Measurements from ENCODE around the gene TMPRSS11E.
"Not testable (repeated sequence)": the region's sequence is repeated elsewhere in the genome, so short reads cannot be mapped to it uniquely, and the experiment has no call there.

Gene TMPRSS11E, protein sequence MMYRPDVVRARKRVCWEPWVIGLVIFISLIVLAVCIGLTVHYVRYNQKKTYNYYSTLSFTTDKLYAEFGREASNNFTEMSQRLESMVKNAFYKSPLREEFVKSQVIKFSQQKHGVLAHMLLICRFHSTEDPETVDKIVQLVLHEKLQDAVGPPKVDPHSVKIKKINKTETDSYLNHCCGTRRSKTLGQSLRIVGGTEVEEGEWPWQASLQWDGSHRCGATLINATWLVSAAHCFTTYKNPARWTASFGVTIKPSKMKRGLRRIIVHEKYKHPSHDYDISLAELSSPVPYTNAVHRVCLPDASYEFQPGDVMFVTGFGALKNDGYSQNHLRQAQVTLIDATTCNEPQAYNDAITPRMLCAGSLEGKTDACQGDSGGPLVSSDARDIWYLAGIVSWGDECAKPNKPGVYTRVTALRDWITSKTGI

GRCh38 chr4:68447201-68447600 is at the start of gene TMPRSS11E:
TMPRSS11E (plus strand) TSS chr4:68447463; CDS start chr4:68447513, 50 bp downstream.
- no peak for FAIRE-seq
- TF ChIP-seq, protein P1, sequence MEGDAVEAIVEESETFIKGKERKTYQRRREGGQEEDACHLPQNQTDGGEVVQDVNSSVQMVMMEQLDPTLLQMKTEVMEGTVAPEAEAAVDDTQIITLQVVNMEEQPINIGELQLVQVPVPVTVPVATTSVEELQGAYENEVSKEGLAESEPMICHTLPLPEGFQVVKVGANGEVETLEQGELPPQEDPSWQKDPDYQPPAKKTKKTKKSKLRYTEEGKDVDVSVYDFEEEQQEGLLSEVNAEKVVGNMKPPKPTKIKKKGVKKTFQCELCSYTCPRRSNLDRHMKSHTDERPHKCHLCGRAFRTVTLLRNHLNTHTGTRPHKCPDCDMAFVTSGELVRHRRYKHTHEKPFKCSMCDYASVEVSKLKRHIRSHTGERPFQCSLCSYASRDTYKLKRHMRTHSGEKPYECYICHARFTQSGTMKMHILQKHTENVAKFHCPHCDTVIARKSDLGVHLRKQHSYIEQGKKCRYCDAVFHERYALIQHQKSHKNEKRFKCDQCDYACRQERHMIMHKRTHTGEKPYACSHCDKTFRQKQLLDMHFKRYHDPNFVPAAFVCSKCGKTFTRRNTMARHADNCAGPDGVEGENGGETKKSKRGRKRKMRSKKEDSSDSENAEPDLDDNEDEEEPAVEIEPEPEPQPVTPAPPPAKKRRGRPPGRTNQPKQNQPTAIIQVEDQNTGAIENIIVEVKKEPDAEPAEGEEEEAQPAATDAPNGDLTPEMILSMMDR (IDR thresholded peaks at IDR 0.05; ENCODE audit: insufficient read depth, missing control alignments) = no peak

DNA sequence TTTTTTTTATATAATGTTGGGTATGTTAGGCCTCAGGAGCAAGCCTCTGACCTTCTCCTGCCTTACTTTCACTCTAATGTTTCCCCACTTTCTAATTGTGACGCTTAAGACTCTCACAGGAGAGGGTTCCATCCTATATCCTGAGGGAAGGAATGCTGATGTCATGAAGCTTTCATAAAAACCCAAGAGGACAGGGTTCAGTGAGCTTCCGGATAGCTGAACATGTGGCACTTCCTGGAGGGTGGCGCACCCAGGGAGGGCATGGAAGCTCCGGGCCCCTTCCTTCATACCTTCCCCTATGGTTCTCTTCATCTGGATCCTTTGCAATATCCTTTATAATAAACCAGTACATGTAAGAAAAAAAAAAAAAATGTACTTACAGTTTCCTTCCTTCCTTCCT is 48.0 kb upstream of the TMPRSS11E start:
- FAIRE-seq = no peak
- TF ChIP-seq, protein P1 (IDR thresholded peaks at IDR 0.05; ENCODE audit: insufficient read depth, missing control alignments) = no peak

More at GRCh38 chr4:68447201-68447600, at the start of gene TMPRSS11E:
- no peak for DNase-seq (ENCODE audit: insufficient read length, low spot score)

GRCh38 chr4:68401231-68401630 is 46.0 kb upstream of the TMPRSS11E start:
- FAIRE-seq (no peak), DNase-seq (ENCODE audit: insufficient read length, low spot score) (no peak)
- TF ChIP-seq, protein P1 (IDR thresholded peaks at IDR 0.05; ENCODE audit: insufficient read depth, missing control alignments) = no peak

More for the DNA sequence above, 48.0 kb upstream of the TMPRSS11E start:
- no peak for DNase-seq (ENCODE audit: insufficient read length, low spot score)

DNA sequence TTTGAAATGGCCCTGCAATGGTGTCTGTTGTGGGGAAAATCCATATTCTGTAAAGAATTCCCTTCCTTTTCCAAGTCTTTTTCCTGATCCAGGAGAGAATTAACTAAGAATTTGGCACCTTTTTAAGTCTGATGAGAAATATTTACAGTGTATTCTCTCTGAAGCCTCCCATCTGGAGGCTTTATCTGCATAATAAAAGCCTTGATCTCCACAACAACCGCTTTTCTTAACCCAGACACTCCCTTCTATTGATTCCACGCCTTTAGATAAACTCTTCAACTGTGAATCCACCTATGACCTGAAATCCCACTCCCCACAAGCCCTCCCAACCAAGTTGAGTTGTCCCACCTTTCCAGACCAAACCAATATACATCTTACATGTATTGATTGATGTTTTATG is 43.1 kb upstream of the TMPRSS11E start:
- TF ChIP-seq, protein P1 (IDR thresholded peaks at IDR 0.05; ENCODE audit: insufficient read depth, missing control alignments) = no peak
- no peak for DNase-seq (ENCODE audit: insufficient read length, low spot score)
- FAIRE-seq = no peak

DNA sequence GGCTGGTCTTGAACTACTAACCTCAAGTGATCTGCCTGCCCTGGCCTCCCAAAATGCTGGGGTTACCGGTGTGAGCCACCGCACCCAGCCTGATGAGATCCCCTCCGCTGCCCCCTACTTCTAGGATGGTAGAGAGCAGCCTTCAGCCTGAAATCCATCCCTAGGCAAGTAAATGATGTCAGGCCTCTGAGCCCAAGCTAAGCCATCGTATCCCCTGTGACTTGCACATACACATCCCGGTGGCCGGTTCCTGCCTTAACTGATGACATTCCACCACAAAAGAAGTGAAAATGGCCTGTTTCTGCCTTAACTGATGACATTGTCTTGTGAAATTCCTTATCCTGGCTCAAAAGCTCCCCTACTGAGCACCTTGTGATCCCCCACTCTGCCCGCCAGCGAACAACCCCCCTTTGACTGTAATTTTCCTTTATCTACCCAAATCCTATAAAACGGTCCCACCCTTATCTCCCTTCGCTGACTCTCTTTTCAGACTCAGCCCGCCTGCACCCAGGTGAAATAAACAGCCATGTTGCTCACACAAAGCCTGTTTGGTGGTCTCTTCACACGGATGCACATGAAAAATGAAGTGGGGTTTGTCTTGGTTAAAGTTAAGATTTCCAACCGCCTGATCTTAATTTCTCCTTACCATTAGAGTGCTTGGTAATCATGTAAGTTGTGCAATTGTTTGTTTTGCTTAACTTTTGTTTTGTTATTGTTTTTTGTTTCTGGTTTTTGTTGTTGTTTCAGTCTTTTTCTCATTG is 41.4 kb upstream of the TMPRSS11E start:
- FAIRE-seq; DNase-seq (ENCODE audit: insufficient read length, low spot score): not testable (repeated sequence)

DNA sequence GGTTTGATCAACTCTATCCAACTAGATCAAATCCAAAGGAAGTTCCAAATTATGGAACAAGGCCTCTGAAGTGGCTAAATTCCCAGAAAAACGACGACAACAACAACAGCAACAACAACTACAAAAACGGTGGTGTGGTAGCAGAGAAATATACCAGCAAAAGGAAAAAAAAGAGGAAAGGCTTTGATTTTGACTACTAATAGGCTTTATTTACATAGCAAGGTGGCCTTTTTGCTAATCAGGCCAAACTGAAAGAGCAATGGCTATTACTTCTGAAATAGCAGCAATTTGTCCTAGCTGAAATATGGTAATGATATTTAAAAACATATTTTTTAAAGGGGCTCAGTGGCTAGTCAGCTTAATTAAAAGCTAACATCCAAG is 40.8 kb upstream of the TMPRSS11E start:
- TF ChIP-seq, protein P1 (IDR thresholded peaks at IDR 0.05; ENCODE audit: insufficient read depth, missing control alignments) = no peak
- no peak for FAIRE-seq

DNA sequence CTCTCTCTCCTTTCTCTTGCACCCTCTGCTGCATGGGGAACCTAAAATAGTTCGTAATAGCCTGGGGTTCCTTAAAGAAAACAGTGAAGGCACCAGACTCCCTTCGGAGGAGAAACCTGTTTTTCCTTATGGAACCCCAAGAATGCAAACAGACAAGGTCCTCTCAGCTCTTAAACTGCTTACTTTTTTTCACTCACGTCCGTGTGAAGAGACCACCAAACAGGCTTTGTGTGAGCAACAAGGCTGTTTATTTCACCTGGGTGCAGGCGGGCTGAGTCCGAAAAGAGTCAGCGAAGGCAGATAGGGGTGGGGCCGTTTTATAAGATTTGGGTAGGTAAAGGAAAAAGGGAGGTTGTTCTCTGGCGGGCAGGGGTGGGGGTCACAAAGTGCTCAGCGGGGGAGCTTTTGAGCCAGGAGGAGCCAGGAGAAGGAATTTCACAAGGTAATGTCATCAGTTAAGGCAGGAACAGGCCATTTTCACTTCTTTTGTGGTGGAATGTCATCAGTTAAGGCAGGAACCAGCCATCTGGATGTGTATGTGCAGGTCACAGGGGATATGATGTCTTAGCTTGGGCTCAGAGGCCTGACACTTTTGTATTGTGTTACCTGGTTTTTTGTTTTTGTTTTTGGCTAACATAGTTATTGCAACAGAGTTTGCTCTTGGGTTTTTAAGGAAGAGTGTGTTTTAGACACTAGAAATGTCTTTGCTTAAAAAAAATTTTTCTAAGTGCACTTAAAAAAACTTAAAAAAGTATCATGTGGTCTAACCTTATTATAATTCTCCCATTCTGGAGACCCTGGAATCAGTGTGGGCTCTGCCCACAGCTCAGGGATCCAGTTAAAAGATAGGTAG is 40.0 kb upstream of the TMPRSS11E start:
- FAIRE-seq; DNase-seq (ENCODE audit: insufficient read length, low spot score): not testable (repeated sequence)

More for the DNA sequence above, 40.8 kb upstream of the TMPRSS11E start:
- no peak for DNase-seq (ENCODE audit: insufficient read length, low spot score)
